C4-2B (cell line): ENCODE results near the gene LCE3E.

Experiments
- ZFX ChIP-seq: fragments of 450-650 bp; IDR thresholded peaks from 2 replicates; pipeline ENCODE4 v1.6.1; 2017
- TF ChIP-seq, protein P1 (sequence below): fragments of 450-650 bp; conservative IDR thresholded peaks from 2 replicates; pipeline ENCODE4 v1.5.1; 2017; ENCODE audit warnings: mild to moderate bottlenecking

- TF ChIP-seq, protein P1, sequence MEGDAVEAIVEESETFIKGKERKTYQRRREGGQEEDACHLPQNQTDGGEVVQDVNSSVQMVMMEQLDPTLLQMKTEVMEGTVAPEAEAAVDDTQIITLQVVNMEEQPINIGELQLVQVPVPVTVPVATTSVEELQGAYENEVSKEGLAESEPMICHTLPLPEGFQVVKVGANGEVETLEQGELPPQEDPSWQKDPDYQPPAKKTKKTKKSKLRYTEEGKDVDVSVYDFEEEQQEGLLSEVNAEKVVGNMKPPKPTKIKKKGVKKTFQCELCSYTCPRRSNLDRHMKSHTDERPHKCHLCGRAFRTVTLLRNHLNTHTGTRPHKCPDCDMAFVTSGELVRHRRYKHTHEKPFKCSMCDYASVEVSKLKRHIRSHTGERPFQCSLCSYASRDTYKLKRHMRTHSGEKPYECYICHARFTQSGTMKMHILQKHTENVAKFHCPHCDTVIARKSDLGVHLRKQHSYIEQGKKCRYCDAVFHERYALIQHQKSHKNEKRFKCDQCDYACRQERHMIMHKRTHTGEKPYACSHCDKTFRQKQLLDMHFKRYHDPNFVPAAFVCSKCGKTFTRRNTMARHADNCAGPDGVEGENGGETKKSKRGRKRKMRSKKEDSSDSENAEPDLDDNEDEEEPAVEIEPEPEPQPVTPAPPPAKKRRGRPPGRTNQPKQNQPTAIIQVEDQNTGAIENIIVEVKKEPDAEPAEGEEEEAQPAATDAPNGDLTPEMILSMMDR, result no peak
- no peak for TF ChIP-seq ZFX
Measured at GRCh38 chr1:152580433-152580832, 13.9 kb upstream of the LCE3E start, which contains the start of gene LCE3D.
